Activated CD8-positive, alpha-beta memory T cell treated with anti-CD3 and anti-CD28 coated beads, Interleukin-2, amount 50 U/mL, for 1 hour (primary cell): ENCODE measurements around the gene CCDC107.
A peak's percentile ranks its signal among the peaks of the same experiment; 100 is the strongest.

ENCODE experiments used
- DNase-seq: peaks from one replicate; pipeline ENCODE4 v3.0.0-alpha.2; 2020; ENCODE audit errors: extremely low read depth

The CCDC107 gene

DNA sequence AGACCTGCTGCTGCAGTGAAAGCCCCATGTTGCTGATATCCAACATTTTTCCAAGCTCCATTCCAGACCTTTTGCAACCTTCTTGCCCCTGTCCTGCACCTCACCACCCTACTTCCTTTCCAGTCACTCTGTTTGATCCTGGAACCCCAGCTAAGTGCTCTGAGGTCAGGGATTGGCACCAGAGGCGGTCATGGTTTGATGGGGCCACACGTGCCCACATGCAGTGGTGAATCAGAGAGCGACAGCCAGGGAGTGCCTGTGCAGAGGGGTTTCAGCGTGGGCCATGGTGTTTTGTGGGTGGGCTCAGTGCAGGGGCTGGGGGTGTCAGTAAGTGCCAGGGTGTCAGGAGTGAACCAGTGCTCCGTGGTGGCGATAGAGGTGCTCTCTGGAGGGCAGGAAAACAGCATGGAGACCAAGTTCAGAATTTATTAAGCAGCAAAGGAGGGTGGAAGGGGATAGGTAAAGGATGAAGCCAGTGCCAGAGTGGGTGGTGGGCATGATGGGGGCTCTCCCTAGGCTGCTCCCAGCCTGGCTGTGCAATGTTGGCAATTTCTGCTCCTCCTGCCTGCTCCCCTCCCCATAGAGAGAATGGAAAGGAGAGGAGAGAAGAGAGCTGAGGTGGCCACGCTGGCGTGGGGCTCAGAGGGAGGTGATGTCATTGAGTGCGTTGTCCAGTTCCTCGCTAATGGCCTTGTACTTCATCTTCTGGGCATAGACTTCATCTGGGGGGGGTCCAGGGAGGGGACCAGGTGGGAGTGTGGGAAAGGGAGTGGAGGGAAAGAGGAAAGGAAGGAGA is 24.6 kb downstream of the CCDC107 start:
- no peak for DNase-seq

DNA sequence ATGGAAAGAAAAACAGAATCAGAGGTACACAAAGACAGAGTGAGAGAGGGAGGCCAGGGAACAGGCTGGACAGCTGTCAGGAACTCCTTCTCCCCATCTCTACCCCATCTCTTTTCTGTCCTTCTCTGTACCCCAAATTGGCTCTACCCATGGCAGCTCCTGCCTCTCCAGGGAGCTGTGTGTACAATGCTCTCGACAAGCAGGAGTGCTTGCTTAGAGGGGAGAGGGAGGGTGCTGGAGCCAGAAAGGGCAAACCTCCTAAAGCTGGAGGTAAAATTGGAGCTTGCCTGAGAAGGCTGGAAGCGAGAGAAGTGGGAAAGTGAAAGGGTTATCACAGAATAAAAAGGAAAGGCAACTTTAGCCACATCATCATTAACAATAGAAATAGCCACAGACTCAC is 25.2 kb downstream of the CCDC107 start:
- no peak for DNase-seq

DNA sequence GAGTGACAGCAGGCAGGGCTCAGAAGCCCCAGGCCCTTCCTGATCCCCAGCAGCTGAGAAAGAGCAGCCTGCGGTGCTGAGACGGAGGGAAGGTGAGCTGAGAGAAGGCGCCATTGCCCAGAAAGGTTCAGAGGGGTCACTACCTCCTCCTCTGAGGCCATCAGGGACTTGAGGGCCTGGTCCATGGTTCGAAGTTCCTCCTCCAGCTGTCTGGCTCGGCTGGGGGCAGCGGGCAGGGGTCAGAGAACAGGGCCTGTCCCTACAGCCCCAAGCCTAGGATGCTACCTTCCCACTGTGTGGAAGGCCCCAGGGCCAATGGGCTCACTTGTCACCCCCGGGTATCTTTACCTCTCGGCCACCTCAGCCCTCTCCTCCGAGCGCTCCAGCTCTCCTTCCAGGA is 26.8 kb downstream of the CCDC107 start:
- no peak for DNase-seq

DNA sequence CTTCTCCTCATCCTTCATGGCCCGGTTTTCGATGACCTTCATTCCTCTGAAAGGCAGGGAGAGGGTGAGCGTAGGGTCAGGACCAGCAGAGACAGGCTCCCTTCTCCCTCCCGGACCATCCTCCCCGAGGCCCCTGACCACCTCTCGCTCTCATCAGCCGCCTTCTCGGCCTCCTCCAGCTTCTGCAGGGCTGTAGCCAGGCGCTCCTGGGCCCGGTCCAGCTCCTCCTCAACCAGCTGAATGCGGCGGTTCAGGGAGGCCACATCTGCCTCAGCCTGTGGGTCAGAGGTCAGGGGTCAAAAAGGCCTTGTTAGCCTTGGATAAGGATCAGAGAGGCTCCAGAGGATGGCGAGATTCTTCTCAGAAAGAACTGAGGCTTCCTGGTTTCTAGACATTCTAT is 27.4 kb downstream of the CCDC107 start:
- no peak for DNase-seq

DNA sequence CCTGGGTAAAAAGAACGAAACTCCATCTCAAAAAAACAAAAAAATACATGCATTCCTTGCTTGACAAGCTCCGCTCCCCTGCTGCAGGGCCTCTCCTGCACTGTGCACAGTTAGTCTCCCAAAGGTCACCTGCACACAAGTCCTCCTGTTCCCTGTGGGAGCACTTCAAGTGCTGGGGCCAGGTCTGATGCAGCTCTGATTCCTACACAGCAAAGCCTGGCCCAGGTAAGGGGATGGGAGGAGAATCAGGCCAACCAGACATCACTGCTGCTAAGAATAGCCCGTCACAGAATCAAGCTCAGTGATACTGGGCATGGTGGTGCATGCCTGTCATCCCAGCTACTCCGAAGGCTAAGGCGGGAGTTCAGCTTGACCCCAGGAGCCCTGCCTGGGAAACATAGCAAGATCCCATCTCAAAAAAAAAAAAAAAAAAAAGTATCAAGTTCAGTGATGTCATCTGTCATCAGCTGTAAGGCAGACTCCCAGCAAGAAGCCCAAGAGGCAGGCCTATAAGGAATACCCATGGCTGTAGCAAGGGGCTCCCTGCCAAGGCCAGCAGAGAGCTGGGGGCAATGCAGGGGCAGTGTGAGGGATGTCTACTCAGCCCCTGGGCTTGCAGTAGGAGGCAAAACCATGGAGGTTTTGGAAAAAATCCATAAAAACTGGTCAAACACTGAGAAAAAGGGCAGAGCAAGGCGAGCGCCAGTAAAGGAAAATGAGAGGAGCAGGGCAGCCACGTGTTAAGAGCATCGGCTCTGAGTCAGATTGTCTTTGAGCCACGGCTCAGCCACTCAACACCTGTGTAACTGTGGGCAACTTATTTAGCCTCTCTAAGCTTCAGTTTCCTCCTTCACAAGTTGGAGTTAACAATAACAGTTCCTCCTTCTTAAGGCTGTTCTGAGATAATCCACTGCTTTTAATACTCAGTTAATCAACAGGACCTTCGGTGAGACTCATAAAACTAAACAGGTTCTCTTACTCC is 28.4 kb downstream of the CCDC107 start:
- DNase-seq, result no peak

DNA sequence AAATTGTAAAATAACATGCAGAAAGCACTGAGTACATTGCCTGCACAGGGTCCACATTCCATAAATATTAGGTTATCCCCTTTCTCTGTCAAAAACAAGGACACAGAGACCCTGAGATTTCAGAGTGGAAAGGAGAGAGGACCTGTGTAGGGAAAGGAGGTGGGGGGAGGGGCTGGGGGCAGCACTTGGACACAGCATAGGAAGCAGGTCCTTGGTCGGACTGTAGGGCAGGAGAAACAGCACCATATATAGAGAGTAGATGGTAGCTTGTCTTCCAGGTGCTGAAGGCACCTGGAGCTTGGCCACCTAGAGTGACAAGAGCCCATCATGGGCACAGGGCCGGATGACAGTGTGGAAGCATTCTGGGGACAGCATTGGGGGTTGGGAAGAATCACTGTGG is 29.2 kb downstream of the CCDC107 start:
- DNase-seq, result no peak

DNA sequence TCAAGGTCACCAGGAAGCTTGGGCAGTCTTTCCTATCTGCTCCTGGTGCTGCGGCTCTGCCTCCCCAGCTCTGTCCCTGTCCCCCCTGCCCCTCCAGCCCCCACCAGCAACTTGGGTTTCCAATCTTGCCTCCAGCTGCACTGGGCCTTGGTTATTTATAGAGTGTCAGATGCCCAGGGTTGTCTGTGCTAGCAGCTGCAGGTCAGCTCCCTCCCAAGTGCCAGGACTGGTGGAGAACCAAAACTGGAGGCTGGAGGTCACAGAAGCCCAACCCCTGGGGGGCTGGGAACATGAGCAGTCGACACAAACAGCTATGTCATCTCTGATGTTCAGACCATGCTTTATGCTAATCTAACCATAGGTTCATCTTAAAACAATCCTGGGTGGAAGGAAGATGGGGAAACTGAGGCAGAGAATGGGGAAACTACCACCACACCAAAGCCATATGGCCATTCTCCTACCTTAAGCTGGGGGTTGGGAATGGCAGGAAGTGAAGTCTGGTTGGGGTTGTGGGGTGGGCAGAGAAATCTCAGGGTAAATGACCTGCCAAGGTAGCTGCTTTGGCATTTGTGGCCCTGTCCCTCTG is 30.0 kb downstream of the CCDC107 start:
- DNase-seq, result no peak

DNA sequence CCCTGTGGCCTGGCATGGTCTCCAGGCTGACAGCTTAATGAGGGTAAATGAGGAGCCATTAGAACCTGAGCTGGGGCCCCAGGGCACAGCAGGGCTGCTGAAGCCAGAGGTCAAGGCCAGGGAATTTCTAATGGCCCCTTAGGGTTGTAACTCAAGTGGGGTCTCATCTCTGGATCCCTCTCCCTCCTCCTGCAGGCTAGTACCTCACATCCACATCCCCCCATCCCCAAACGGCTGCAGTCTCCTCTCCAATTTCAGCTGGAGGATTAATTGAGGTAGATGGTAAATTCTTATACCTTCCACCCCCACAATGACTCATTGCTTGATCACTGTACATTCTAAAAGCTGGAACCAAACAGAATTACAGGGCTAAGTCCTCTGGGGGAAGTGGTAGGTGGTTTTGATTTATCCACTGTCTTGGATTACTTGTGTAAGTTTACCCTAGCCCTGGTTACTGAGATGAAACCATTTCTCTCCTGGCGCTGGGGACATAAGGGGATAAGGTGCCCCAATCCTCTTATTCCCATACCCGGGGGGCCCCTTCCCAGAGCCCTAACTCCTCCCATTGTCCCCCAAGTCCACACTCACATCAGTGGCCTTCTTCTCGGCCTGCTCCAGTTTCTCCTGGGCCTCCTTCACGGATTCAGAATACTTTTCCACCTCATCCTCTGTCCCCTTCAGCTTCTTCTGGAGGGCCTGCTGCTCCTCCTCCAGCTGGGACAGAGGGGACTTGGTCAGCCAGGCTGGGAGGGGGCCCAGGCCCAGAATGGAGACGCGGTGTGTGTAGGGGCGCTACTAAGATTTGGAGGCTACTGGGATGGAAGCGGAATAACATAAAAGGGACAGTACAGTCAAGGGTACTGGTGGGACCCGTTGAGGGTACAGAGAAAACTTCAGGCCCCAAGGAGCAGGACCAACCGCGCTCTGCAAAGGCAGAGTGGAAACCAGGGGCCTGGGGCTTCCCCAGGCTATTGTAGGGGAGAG is 30.8 kb downstream of the CCDC107 start:
- no peak for DNase-seq

DNA sequence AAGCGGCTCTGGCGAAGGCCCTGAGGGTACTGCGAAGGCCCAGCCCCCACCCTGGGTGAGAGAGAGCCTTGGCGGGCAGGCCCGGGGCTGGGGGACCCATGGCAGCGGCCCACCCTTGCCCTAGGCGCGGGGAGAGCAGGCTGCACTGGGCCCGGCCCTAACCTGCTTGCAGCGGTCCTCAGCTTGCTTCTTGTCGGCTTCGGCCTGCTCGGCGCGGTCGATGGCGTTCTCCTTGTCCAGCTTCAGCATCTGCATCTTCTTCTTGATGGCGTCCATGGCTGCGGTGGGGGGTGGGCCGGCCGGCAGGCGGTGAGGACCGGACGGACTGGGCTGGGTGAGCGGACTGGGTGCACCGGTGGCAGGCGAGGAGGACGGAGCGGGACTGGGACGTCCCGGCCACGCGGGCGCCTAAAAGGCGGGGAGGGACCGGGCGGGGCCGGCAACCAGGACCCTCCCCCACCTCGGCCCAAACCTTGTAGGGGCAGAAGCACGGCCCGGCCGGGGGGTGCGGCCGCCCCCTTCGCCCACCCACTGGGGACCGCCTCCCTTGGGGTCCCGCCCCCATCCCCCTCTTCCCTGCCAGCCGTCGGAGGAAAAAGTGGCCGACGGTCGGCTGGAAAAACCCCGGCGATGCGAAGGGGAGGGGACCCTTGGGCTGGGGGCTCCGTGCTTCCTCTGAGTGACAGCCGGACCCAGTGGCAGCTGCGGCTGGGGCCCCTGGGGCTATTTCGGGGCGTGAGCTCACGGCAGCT is 31.6 kb downstream of the CCDC107 start, which contains the start of gene TPM2:
Gene TPM2 (minus strand): TSS at position 384 of the 752 bp plus-strand sequence. CDS start 108 bp downstream, at position 276.
- DNase-seq, result no peak

DNA sequence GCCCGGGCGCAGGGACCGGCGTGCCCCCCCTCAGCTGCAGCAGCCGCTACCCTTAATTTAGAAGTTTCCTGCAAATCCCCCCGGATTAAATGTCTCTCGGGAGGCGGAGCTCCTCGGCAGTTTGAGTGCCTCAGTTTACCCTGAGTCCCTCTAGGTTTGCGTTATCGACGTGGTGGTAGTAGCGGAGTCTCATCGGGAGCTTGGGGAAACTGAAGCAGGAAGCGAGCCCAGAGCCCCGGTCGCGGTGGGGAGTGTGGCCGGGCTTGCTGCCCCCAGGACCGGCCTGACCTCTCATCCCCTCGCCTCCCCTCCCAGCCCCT is 32.2 kb downstream of the CCDC107 start:
- no peak for DNase-seq

DNA sequence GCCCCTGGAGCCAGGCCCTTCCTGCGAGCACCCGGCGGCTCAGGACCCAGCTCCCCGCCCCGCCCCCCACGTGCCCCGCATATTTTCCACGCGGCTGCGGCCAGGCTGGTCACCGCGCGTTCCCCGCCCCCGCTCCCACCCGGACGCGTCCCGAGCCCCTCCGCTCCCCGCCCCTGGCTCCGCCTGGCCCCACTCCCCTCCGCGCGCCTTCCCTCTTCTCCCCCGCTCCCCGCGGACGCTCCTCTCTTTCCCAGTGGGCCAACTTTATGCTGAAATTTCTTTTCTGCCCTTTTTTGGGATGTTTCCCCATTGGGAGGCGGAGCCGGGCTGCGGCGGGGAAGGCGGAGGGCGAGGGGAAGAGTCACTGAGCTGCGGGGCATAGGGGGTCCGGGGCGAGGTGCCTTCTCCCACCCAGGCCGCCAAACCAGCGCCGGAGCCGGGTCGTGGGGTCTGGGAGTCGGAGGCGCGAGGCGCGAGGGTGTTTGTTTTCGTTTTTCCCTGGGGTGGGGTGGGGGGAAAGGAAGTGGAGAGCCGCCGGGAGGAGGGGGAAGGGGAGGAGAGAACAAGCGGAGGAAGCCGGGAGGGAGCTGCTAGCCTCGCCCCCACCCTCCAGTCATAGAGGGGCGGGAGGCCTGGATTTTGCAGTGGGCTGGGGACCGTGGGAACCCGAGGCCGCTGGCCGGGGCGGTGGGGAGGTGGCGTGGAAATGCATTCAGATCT is 32.7 kb downstream of the CCDC107 start:
- no peak for DNase-seq

DNA sequence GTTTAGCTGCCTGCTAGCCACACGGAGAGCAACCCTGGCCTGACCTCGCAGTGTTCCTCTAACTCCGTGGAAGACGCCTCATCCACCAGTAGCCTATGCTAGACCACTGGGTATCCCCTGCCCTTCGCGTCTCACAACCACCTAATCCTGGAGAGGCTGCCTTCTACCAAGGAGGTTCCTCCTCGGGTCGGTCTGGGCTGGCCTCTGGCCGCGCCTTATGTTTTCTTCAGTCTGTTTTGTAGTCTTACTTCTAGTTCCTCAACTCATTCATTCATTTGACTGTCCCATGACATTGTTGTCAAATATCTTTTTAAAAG is 33.2 kb downstream of the CCDC107 start:
- DNase-seq, result no peak

DNA sequence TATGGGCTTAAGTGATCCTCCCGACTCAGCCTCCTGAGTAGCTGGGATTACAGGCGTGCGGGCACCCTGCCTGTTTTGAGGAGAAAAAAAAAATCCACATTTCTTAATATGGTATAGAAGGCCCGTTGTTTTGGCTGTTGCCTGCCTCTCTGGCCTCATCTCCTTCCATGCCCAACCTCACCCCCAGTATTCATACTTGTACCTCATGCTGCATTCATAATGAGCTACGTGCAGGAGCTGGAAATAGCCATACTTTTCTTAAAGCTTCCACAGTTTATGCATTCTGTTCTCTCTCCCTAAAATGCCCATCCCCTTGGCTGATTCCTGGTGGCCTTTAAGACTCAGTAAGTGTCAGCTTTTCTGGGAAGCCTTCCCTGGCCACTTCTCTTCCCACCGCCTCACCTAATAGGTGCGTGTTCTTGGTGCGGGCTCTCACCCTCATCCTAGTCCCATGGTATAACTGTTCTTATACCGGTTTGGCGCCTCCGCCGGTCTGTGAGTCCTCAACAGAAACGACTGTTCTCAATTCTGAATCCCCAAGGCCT is 33.7 kb downstream of the CCDC107 start:
- DNase-seq, result no peak

DNA sequence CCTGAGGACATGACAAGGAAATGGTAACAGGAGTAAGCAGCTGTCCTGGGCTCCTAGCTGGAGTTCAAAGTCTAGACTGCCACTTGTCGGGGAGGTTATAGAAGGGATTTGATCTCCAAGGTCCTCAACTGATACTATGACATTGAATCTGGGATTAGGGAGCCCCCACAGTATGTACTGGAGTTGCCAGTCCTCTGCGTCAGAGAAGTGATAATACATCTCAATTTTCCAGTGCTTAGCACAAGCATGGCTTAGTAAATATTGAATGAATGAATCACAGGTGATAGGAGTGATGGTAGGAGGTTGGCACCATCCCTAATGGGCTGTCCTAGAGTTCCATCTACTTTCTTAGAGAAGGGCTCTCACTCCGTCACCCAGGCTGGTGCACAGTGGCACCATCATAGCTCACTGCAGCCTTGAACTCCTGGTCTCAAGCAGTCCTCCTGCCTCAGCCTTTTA is 37.9 kb downstream of the CCDC107 start:
- no peak for DNase-seq

DNA sequence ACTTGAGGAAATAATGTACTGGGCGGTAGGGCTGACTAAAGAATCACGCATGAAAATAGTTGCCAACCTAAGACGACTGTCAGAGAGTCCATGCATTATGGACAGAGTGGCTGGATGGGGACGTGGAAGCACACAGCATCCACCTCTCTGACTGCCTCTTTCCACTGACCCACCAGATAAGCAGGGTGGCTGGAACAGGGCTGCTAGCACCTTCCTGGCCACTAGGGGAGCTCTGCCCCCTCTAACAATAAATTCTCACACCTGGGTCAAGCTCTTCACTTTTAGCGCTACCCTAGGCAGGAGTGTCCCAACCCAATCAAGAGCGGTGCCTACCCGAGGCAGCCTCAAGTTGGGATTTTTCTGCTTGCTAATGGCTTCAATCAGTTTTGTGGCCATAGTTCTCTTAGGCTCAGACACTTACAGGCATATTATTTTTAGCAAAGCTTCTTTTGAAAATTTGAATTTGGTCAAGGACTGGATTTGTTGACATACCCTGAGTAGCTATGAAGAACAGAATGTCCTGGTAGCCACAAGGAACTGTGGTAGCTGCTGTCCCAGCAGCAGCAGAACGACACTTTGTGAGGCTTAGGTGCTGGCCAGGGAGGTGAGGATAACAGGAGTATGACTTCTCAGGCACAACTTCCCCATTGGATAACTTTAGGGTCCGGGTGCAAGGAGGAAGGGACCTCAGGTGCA is 38.6 kb downstream of the CCDC107 start:
- DNase-seq, result peak; percentile 12

DNA sequence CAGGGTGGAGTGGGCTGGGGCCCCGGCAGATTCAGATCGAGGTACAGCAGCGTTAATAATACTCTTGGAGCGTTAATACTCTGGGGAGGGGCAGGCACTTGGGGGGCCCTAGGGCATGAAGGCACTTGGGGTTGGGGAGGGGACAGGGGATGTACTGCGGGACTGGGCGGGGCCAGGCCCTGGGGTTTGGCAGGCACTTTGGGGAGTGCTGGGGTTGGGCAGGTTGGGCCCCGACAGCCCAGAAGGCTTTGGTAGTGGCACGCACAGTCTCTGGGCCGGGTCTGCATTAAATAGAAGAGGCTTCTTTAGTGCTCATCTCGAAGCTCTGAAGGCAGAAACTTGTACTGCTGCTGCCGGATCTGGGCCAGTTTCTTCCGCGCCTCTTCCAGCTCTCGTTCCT is 39.4 kb downstream of the CCDC107 start:
- DNase-seq, result no peak

DNA sequence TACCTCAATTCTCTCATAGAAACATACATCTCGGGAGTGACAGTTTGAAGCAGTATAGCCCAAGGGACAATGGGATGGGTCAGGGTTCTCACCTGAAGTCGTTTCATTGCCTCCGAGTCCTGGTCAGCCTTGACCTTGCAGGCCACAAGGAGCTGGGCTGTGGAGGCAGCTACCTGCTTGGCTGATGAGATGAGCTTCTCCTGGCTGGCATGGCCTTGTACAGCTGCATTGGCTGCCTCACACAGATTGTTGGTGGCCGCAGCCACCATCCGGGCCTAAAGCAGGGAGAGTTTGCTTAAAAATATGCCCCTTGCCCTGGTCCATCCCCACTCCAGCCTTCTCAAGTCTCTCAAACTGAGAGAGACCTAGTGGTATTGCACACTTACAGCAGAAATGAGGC is 40.1 kb downstream of the CCDC107 start:
- DNase-seq, result no peak

DNA sequence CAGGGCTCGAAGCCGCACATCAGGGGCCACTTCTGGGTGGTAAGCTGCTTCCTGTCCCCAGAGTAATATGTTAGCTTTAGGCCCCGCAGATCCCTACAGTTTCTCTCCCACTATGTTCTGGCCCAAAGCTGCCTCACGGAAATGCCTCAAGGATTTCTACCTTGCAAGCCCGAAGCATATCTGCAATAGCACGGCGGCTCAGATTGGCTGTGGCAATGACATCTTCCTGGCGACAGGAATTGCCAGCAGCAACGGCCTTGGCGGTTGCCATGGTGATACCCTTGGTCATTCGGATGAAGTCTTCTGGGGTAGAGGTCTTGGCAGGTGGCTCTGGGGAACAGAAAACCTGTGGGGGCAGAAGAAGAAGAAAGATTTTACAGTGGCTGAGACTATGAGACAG is 41.9 kb downstream of the CCDC107 start:
- DNase-seq, result no peak

DNA sequence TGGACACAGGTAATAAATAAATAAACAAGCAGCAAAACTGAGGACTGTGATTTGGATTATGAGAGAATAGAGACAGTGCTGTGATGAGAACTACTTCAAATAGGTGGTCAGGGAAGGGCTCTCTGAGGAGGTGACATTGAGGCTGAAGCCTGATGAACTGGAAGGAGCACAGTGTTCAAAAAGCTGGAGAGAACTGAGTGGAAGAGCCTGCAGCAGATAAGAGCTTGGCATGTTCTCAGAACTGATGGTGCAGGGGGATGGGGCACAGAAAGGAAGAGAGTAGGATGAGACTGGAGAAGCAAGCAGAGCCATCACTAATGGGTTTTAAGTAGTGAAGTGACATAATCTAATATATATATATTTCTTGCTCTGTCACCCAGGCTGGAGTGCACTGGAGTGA is 42.9 kb downstream of the CCDC107 start:
- no peak for DNase-seq
